Esophagus muscularis mucosa (tissue), 4 donors: ENCODE data around the gene COL19A1. TPM values are rescaled to one million over a fixed set of nuclear protein-coding genes. Genes with fewer than 3 reads are reported as not detected.

Experiments
- DNase-seq: peaks from one replicate; pipeline ENCODE4 v3.0.0-alpha.2; 2017; ENCODE audit errors: extremely low spot score
- H3K27ac ChIP-seq, 4 donors: fragments of 200-600 bp; sonication (generic); replicated peaks in 1 of 4; 1 replicate in 3 of 4; 2 replicates in 1 of 4; pipeline ENCODE4 v1.5.1; 2016 to 2019; ENCODE audit warnings: mild to moderate bottlenecking in 1 of 4
- H3K27me3 ChIP-seq, 4 donors: fragments of 200-600 bp; sonication (generic); one replicate each; pipeline versions ENCODE4 v1.5.1 to v1.6.0; 2016 to 2019
- H3K36me3 ChIP-seq, 4 donors: fragments of 200-600 bp; sonication (generic); one replicate each; pipeline ENCODE4 v1.5.1; 2016 to 2019
- H3K4me1 ChIP-seq, 4 donors: fragments of 200-600 bp; sonication (generic); one replicate each; pipeline ENCODE4 v1.5.1; 2016 to 2019
- H3K4me3 ChIP-seq, 4 donors: fragments of 200-600 bp; sonication (generic); 1 replicate in 2 of 4; 2 replicates in 2 of 4; pipeline ENCODE4 v1.5.1; 2016 to 2019; ENCODE audit warnings: mild to moderate bottlenecking in 4 of 4, moderate library complexity in 1 of 4
- H3K9me3 ChIP-seq, 4 donors: fragments of 200-600 bp; sonication (generic); 1 replicate in 3 of 4; 2 replicates in 1 of 4; pipeline ENCODE4 v1.5.1; 2016 to 2019
- EP300 ChIP-seq: sonication (generic); formaldehyde crosslinking; IDR thresholded peaks from one replicate; pipeline ENCODE4 v1.6.1; 2017; ENCODE audit warnings: antibody characterized with exemption
- POLR2A ChIP-seq: fragments of 450-650 bp; IDR thresholded peaks from one replicate; pipeline ENCODE4 v1.6.1; 2017; ENCODE audit warnings: antibody characterized with exemption, moderate library complexity, mild to moderate bottlenecking, low read depth
- POLR2AphosphoS5 ChIP-seq, 2 donors: sonication (generic); formaldehyde crosslinking; IDR thresholded peaks; one replicate each; pipeline ENCODE4 v1.6.1; 2017; ENCODE audit warnings: antibody characterized with exemption in 2 of 2
- WGBS: methylation state at CpG from one replicate; pipeline ENCODE4 v1.1.5; 2018; 5-methylcytosine and 5-hydroxymethylcytosine counted together
- intact Hi-C: fragments of 100-400 bp; cut with DNase I; formaldehyde crosslinking; loops from one replicate; pipeline ENCODE4 v1.15.1; 2023
- total RNA-seq, 4 donors: library from RNA; depleted of rRNA; stranded (reverse); fragments of >200 nt; gene quantifications; one replicate each; pipeline versions ENCODE4 v1.1.0 to v1.2.1, GENCODE V29; 2016
- TF ChIP-seq, protein P1 (sequence below), 3 experiments: fragments of 200-600 bp in 2 of 3; fragments of 450-650 bp in 1 of 3; sonication (generic) in 2 of 3; IDR thresholded peaks; one replicate each; pipeline ENCODE4 v1.5.1; 2017 to 2019; ENCODE audit warnings: antibody characterized with exemption in 3 of 3, mild to moderate bottlenecking in 2 of 3, moderate library complexity in 1 of 3

COL19A1 gene
- total RNA-seq, 4 donors from 2014 or later = 1.7 to 4.0 (median 2.4) TPM

DNA sequence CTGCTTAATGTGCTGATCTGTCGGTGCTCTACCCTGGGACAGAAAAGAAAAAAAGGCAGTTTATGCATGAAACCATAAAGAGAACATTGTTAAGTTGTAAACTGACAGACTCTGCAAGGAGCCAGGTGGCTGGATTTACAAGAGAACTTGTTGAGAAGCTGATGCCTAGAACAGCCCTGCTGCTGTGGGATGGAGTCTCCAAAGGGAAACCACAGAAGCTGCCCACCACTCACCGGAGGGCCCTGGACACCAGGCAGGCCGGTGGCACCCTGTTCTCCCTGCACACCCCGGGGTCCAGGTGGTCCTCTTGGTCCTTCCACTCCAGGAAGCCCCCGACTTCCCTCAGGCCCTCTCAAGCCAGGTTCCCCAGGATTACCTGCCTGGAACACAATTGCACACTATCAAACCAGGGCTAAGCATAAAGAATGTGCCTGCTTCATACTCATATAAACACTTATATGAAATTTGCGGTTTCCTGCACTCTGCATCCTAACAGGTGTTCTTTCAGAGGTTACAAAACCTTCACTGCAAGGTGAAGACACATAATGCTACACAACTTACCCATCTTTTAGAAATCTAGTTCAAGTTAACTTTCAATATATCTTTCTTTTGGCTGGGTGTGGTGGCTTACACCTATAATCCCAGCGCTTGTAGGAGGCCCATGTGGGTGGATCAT, 368.3 kb downstream of the COL19A1 start:
- intact Hi-C loops = no loop called here
- Histone ChIP-seq H3K4me3 (no peak overlapping the region), H3K9me3 (no peaks in the 10 kb centered on the region), H3K4me1 (no peaks in the 10 kb centered on the region), H3K27me3 (no peaks in the 10 kb centered on the region), H3K27ac (no peak overlapping the region), H3K36me3 (no peaks in the 10 kb centered on the region)
- no peak for DNase-seq
- TF ChIP-seq POLR2AphosphoS5 (IDR thresholded peaks at IDR 0.05) (no peak), POLR2A (no peak), EP300 (no peak)
- TF ChIP-seq, protein P1, sequence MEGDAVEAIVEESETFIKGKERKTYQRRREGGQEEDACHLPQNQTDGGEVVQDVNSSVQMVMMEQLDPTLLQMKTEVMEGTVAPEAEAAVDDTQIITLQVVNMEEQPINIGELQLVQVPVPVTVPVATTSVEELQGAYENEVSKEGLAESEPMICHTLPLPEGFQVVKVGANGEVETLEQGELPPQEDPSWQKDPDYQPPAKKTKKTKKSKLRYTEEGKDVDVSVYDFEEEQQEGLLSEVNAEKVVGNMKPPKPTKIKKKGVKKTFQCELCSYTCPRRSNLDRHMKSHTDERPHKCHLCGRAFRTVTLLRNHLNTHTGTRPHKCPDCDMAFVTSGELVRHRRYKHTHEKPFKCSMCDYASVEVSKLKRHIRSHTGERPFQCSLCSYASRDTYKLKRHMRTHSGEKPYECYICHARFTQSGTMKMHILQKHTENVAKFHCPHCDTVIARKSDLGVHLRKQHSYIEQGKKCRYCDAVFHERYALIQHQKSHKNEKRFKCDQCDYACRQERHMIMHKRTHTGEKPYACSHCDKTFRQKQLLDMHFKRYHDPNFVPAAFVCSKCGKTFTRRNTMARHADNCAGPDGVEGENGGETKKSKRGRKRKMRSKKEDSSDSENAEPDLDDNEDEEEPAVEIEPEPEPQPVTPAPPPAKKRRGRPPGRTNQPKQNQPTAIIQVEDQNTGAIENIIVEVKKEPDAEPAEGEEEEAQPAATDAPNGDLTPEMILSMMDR (IDR thresholded peaks at IDR 0.05) = no peak
- WGBS = 90% methylated on average over 7 of the region's 7 CpGs

- no peaks in the 10 kb centered on the region for H3K27me3 ChIP-seq
- 47% methylated on average over 3 of the region's 3 CpGs for WGBS
- H3K9me3 ChIP-seq = no peaks in the 10 kb centered on the region
- H3K4me1 ChIP-seq = no peaks in the 10 kb centered on the region
- TF ChIP-seq, protein P1 (IDR thresholded peaks at IDR 0.05) = no peak
- TF ChIP-seq POLR2AphosphoS5 (IDR thresholded peaks at IDR 0.05) (no peak), EP300 (no peak), POLR2A (no peak)
- intact Hi-C loops = no loop called here
- no peak for DNase-seq
- H3K4me3 ChIP-seq = no peak overlapping the region
- H3K36me3 ChIP-seq = no peaks in the 10 kb centered on the region
- H3K27ac ChIP-seq = no peak overlapping the region
These were observed 370.0 kb downstream of the COL19A1 start for GRCh38 chr6:70236343-70236742.

- Histone ChIP-seq H3K27me3 (no peaks in the 10 kb centered on the region), H3K9me3 (no peaks in the 10 kb centered on the region), H3K27ac (no peak overlapping the region), H3K36me3 (no peaks in the 10 kb centered on the region), H3K4me3 (no peak overlapping the region), H3K4me1 (peaks cover 0 to 6% (median 0%) of the 10 kb centered on the region in 4 donors)
- intact Hi-C loops = no loop called here
- TF ChIP-seq EP300 (no peak), POLR2AphosphoS5 (IDR thresholded peaks at IDR 0.05) (no peak), POLR2A (no peak)
- TF ChIP-seq, protein P1 (IDR thresholded peaks at IDR 0.05) = no peak
- 36% methylated on average over 3 of the region's 3 CpGs for WGBS
- no peak for DNase-seq
These were observed 374.7 kb downstream of the COL19A1 start for GRCh38 chr6:70241031-70241430.

DNA sequence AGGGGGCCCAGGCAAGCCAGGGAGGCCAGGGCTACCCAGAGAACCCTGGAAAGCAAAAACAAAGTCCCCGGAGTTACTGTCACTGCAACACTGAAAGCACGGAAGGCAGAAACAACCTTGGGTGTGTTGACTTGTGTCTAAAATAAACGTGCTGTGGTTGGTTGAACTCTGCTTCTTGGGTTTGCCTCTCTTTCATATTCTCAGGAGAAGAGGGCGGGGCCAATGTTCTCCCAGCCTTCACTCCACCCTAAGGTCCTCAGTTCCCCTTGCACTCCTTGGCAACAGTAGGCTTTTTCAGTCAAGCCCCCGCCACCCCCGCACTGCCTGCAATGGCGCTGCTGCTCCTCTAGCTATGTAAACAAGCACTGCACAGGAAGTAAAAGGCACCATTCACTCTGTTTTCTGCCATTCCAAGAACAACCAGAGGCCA, 375.6 kb downstream of the COL19A1 start:
- Histone ChIP-seq H3K36me3 (no peaks in the 10 kb centered on the region), H3K4me1 (peaks cover 0 to 6% (median 0%) of the 10 kb centered on the region in 4 donors), H3K27me3 (no peaks in the 10 kb centered on the region), H3K4me3 (no peak overlapping the region), H3K9me3 (no peaks in the 10 kb centered on the region), H3K27ac (no peak overlapping the region)
- WGBS = 83% methylated on average over 7 of the region's 7 CpGs
- intact Hi-C loops = no loop called here
- TF ChIP-seq POLR2AphosphoS5 (IDR thresholded peaks at IDR 0.05) = no peak
- TF ChIP-seq, protein P1 (IDR thresholded peaks at IDR 0.05) = no peak
- no peak for DNase-seq

DNA sequence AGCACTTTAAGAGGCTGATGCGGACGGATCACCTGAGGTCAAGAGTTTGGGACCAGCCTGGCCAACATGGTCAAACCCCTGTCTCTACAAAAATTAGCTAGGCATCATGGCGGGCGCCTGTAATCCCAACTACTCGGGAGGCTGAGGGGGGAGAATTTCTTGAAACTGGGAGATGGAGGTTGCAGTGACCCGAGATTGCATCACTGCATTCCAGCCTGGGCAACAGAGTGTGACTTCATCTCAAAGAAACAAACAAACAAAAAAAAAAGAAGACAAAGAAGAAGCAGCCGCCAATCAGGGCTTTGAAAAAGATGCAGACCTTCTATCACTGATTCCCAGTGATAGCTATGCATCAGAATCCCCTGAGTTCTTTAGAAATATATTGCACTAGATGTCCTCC, 379.8 kb downstream of the COL19A1 start:
- intact Hi-C loops = no loop called here
- Histone ChIP-seq H3K27ac (no peak overlapping the region), H3K9me3 (no peaks in the 10 kb centered on the region), H3K4me1 (peaks cover 0 to 6% (median 0%) of the 10 kb centered on the region in 4 donors), H3K4me3 (no peak overlapping the region), H3K27me3 (no peaks in the 10 kb centered on the region), H3K36me3 (no peaks in the 10 kb centered on the region)
- TF ChIP-seq POLR2AphosphoS5 (IDR thresholded peaks at IDR 0.05) = no peak
- TF ChIP-seq EP300 = no peak
- TF ChIP-seq, protein P1 (IDR thresholded peaks at IDR 0.05) = no peak
- TF ChIP-seq POLR2A = no peak
- WGBS = 88% methylated on average over 7 of the region's 7 CpGs
- no peak for DNase-seq
